Measurements from ENCODE around the gene COPG1.

COPG1 gene

DNA sequence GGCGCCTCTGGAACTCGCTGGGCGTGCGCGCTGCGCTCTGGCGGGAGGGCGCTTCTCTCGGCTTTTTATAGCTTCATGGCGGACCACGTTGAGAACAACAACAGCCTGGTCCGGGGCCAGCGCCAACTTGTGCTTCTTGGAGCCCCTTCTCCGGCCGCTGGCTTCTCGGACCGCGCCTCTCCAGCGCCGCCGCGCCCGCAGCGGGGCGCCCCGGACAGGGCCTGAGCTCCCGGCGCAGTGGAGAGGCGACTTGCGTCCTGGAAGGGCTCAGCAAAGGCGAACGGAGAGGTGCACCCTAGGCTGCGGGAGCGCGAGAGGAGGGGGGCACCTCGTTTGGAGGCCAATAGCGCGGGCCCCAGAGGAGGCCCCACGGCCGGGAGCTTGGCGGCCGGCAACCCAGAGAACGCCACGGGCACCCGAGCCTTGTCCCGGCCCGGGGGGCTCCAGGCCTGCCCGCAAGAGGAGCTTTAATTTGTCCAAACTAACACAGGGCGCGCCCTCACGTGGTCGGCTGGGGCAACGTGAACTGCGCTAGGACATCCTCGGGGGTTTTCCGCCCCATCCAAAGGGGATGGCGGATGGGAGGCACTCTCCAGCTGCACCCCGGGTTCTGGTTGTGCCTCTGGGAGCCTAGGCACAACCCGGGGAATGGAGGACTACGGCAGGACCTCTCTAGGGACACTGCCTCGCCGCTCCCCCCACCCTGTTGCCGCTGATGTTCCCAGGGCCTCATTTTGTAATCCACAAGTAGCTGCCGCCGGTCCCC lies 67.0 kb downstream of the COPG1 start:
- peak; percentile 69 for DNase-seq

DNA sequence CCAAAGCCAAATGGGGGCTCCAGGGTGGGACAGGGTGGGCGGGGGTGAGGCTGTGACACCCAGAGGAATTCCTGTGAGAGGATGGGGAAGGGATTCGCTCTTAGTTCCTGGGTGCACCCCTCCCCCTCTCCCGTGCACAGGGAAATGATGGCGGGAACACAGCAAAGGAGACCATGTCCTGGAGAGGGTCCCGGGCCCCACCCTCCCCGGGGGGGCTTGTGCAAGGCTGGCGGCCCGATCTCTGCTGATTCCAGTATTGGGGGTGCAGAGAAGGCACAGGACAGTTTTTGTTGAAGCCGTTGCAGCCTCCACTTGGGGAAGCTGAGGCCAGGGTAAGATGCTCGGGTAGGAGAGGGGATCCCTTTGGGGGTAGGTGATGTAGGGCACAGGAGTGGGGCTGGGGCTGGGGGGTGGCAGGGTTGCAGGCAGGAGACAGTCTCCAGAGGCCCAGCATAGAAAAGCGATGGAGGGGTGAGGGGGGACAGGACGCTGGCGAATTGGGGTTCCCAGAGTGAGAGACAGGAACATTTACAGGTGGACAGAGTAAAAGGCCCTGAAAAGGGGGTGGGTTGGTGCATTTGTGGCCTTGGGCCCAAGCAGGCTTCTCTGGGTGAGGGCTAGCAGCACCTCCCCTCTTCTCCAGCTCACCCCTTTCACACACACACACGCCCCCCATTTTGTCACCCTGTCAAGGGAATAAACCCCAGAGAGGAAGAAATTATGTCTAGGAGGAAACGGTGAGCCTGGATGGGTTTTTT lies 67.8 kb downstream of the COPG1 start:
- DNase-seq, result no peak

DNA sequence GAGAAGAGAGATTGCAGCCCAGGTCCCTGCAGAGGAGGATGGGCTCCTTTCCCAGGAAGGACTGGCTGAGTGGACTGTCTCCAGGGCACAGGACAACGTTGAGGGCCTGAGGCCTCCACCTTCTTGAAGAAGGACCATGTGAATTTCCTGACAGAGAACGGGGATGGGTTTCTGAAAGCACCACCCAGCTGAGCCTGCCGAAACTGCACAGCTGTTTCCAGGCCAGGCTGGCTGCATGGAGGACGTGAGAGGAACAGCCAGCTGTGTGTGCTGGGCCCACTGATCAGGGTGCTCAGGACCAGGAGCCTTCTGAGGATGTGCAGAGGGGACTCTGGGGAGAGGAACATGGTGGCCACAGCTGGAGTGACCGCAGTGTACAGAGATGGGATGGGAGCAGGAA lies 68.4 kb downstream of the COPG1 start:
- no peak for DNase-seq

DNA sequence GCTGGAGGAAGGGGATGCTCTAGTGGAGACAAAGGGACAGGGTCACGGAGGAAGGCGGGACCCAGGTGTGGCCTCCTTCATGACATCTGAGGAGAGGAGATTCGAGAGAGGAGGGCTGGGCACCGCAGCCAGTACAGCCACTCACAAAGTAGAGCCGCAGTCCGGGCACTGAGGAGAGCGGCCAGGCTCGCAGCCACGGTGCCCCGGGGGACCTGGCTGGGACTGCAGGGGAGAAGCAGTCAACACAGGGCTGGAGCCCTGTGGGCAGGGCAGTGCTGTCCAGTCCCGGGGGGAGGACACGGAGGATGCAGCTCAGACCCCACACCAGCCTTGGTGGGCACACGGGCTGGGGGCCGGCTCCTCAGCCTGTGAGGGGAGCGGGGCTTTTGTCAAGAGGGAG lies 69.5 kb downstream of the COPG1 start:
- no peak for DNase-seq

DNA sequence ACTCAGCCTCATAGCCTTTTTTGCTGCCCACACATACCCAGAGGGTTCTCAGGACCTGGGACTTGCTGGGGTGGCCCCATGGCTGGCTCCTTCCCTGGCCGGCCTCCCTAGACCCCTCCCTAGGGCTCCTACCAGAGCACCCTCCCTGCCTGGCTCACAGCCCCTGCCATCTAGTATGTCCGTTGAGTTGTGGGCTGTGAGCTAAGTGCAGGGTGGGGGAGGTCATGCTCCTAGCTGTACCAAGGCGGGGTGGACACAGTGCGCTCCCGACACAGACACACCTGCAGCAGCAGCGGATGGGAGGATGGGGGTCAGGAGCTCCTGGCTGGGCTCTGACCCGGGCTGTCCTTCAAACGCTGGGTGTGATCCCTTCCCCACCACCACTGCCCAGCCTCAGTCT lies 70.9 kb downstream of the COPG1 start:
- DNase-seq, result no peak

DNA sequence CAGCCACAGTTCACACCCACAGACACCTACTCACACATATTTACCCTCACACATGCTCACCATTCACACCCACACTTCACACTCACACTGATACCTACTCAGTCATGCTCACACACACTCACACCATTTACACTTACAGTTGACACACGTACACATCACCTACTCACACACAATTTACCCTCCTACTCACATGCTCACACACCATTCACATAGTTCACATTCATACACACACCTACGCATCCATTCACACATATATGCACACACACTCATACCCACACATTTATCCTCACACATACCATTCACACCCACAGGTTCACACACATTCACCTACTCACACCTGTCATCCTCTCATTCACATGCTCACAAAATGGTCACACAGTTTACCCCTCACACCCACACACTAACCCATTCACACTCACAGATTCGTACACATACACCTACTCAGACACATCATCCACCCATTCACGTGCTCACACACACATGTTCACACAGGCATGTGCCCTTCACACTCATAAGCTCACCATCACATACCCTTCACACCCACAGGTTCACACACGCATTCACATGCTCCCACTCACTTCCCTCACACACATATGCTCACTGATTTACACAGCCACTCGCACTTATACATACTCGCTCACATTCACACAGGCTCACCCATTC lies 71.5 kb downstream of the COPG1 start:
- no peak for DNase-seq

DNA sequence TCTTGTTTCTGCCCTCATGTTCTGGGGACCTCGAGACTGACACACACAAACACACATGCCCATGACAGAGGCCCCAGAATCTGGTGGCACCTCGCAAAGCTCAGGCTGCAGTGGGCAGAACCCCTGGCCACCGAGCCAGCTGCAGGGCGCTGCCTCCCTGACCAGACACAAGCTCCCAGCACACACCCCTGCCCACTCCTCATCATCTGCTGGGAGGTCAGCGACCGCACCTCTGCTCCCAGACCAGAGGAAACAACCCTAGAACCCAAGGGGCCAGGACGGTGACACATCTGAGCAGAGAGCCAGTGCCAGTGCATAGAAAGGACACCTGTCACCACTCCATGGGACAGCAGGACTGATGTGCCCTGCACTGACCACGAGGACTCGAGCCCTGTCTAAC lies 72.5 kb downstream of the COPG1 start:
- DNase-seq, result no peak

DNA sequence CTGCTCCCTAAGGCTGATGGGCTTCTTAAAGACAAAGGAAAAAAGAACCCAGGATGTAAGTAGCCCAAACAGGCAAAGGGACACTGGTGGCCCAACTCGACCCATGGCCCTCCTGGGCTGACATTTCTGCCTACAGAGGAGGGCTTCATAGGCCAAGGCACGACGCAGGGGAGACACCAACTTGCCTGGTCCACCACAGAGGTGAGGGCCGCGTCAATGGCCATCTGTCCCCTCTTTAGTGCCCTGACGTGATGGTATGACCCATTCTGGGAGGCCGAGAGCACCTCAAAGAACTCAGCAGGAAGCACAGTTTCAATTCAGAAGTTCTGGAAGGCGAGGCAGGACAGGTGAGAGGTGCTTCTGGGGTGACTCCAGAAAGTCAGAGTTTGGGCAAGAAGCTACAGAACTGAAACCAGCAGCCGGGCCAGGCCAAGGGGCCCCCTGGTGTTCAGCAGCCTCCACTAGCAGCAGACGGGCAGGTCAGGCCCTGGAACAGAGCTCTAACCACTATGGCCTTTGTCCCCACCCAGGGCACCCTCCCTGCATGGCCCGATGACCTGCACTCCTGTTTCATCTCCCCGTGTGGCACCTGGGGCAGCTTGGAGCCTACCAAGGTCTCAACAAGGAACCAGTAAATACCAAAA lies 74.4 kb downstream of the COPG1 start:
- DNase-seq, result no peak

DNA sequence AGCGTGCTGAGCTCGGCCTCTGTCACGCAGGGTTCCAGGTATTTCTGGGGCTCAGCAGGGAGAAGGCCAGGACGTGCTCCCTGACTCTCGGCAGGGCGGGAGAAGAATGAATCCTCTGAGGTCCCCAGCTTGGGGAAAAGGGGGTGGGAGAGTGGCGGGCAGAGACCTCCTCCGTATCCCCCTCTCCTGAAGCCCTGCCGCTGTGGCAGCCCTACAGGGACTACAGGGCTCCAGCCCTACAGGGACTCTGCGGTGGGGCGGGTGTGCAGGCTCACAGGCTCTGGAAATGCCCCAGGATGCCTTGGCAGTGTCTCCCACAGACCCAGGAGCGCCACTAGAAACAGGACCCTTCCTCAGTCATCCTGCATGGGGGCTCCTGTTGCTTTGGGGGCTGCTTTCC lies 75.4 kb downstream of the COPG1 start:
- no peak for DNase-seq

DNA sequence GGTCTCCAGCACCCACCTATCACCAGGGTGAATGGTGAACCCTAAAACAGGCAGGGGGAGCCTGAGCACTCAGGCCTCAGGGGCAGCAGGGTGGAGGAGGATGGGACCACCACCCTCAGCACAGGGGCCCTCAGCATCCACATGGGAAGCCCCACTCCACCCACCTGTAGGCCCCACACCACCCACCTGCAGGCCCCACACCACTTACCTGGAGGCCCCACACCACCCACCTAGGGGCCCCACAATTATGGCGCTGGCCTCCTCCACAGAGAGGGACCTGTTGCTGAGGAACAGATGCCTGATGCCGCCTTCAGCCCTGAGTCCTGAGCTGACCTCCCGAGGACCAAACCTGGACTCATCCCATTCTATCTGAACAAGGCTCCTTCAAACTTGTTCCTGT lies 76.0 kb downstream of the COPG1 start:
- DNase-seq, result no peak

DNA sequence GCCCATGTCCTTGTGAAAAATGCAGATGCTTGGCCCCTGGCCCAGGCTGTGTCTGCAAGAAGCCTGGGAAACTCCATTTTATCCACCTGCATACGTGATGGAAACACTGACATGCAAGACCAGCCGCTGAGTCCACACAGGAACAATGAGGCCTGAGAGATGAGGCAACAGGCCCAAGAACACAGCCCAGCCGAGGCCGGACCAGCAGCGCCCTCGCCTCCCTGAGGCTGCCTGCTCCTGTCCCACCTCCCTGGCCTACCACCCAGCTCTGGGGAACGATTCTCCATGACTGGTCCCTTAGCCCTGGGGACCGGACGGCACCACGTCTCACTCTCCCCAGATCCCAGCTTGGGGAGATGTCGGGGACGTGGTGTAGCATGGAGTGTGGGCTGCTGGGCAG lies 76.7 kb downstream of the COPG1 start:
- DNase-seq, result no peak

DNA sequence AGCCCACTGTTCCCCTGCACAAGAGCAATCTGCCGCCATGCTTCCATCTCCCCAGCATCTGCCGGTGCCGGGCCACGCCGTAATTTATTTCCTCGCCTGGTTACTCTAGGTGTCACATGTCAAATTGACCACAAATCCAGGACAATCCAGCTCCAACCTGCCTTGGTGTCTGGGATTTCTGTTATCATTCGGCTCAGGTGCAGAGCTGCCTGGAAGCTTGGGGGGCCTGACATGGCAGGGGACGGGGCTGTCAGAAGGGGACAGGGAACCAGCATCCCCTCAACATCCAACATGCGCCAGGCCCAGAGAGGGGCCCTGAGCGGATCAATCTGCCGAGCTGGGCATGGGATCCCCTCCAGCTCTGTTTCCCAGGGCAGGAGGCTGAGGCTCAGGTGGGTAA lies 77.2 kb downstream of the COPG1 start:
- no peak for DNase-seq
